ENCODE data around the gene USF3. TPM values are rescaled to one million over a fixed set of nuclear protein-coding genes. Genes with fewer than 3 reads are reported as not detected.
A peak's percentile ranks its signal among the peaks of the same experiment; 100 is the strongest.

USF3 gene
- total and polyA plus RNA-seq, 3 donors from 2014 or later, result 8.6 to 25.4 (median 22.7) TPM

DNA sequence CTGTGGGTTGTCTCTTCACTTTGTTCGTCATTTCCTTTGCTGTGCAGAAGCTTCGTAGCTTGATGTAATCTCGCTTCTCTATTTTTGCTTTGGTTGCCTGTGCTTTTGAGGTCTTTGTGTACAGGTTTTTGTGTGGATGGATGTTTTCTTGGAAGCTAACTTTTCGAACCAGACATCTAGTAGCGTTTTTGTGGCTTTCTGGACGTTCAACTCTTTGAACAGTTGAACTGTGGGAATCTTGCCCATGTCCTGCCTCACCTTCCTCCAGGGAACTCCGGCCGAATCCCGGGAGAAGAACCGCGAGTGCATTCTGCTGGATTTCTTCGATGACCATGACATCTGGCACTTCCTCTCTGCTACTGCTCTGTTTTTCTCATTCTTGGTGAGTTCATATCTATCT lies 70.6 kb downstream of the USF3 start:
- no peaks in the 10 kb centered on the region for H3K4me1 ChIP-seq
- no peak for DNase-seq
- no peak overlapping the region for H3K4me3 ChIP-seq
- no peaks in the 10 kb centered on the region for H3K9me3 ChIP-seq
- no peak for TF ChIP-seq POLR2A (IDR thresholded peaks at IDR 0.05)
- TF ChIP-seq, protein P1, sequence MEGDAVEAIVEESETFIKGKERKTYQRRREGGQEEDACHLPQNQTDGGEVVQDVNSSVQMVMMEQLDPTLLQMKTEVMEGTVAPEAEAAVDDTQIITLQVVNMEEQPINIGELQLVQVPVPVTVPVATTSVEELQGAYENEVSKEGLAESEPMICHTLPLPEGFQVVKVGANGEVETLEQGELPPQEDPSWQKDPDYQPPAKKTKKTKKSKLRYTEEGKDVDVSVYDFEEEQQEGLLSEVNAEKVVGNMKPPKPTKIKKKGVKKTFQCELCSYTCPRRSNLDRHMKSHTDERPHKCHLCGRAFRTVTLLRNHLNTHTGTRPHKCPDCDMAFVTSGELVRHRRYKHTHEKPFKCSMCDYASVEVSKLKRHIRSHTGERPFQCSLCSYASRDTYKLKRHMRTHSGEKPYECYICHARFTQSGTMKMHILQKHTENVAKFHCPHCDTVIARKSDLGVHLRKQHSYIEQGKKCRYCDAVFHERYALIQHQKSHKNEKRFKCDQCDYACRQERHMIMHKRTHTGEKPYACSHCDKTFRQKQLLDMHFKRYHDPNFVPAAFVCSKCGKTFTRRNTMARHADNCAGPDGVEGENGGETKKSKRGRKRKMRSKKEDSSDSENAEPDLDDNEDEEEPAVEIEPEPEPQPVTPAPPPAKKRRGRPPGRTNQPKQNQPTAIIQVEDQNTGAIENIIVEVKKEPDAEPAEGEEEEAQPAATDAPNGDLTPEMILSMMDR (IDR thresholded peaks at IDR 0.05), result no peak
- intact Hi-C loops (cut with DNase I; ENCODE audit: low total_unique reads), result no loop called here
- no peaks in the 10 kb centered on the region for H3K27me3 ChIP-seq
- H3K36me3 ChIP-seq (ENCODE audit: low read depth, missing control alignments), result no peaks in the 10 kb centered on the region
- peak overlapping the region in 1 of 2 donors; percentile 33 for H3K27ac ChIP-seq
- WGBS, 2 donors, result 46 to 61% methylated on average over 12 of the region's 12 CpGs

- Histone ChIP-seq H3K4me3 (no peak overlapping the region), H3K27ac (no peak overlapping the region), H3K36me3 (ENCODE audit: low read depth, missing control alignments) (no peaks in the 10 kb centered on the region), H3K9me3 (no peaks in the 10 kb centered on the region), H3K27me3 (no peaks in the 10 kb centered on the region), H3K4me1 (no peaks in the 10 kb centered on the region)
- intact Hi-C loops (cut with DNase I; ENCODE audit: low total_unique reads), result no loop called here
- 66 to 68% methylated on average over 7 of the region's 7 CpGs for WGBS, 2 donors
- DNase-seq, result no peak
- no peak for TF ChIP-seq POLR2A (IDR thresholded peaks at IDR 0.05)
Observed at GRCh38 chr3:113623811-113624210, 72.6 kb downstream of the USF3 start.

DNA sequence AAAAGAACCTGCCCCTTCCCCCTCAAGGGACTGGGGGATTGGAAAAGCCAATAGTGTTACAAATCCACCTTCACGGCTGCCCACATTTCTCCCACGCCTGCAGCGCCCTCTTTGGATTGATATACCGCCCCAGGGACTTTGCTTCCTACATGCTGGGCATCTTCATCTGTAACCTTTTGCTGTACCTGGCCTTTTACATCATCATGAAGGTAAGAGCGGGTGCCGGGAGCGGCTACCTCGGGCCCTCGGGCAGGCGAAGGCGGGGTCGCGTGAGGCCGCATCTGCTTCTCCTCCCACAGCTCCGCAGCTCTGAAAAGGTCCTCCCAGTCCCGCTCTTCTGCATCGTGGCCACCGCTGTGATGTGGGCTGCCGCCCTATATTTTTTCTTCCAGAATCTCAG lies 73.1 kb downstream of the USF3 start:
- Histone ChIP-seq H3K9me3 (no peaks in the 10 kb centered on the region), H3K27me3 (no peaks in the 10 kb centered on the region), H3K27ac (no peak overlapping the region), H3K4me3 (no peak overlapping the region), H3K4me1 (no peaks in the 10 kb centered on the region), H3K36me3 (ENCODE audit: low read depth, missing control alignments) (no peaks in the 10 kb centered on the region)
- 32 to 38% methylated on average over 19 of the region's 19 CpGs for WGBS, 2 donors
- DNase-seq, result peak; percentile 18
- intact Hi-C loops (cut with DNase I; ENCODE audit: low total_unique reads), result no loop called here
- TF ChIP-seq POLR2A (IDR thresholded peaks at IDR 0.05), result no peak
- TF ChIP-seq, protein P1 (IDR thresholded peaks at IDR 0.05), result no peak

DNA sequence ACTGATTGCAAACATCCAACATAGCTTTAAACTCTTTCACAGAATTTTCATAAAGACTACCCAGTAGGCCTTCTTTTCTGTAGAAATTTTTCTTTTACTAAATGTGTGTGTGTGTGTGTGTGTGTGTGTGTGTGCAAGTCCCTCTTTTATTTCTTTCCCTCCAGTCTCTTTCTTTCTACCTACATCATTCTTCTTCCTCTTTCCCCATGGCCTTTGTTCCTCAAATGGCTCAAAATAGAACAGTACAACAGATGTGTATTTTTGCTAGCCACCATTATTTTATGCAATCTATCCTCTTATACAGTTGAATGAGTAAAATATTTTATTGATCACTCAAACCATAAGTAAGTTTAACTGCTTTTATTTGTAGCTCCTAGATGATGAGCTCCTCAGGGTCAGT lies 76.4 kb downstream of the USF3 start:
- no peaks in the 10 kb centered on the region for H3K27me3 ChIP-seq
- no peak overlapping the region for H3K4me3 ChIP-seq
- DNase-seq, result no peak
- H3K9me3 ChIP-seq, result no peaks in the 10 kb centered on the region
- no peaks in the 10 kb centered on the region for H3K36me3 ChIP-seq (ENCODE audit: low read depth, missing control alignments)
- no peaks in the 10 kb centered on the region for H3K4me1 ChIP-seq
- intact Hi-C loops (cut with DNase I; ENCODE audit: low total_unique reads), result no loop called here
- TF ChIP-seq, protein P1 (IDR thresholded peaks at IDR 0.05), result no peak
- TF ChIP-seq POLR2A (IDR thresholded peaks at IDR 0.05), result no peak
- no peak overlapping the region for H3K27ac ChIP-seq

DNA sequence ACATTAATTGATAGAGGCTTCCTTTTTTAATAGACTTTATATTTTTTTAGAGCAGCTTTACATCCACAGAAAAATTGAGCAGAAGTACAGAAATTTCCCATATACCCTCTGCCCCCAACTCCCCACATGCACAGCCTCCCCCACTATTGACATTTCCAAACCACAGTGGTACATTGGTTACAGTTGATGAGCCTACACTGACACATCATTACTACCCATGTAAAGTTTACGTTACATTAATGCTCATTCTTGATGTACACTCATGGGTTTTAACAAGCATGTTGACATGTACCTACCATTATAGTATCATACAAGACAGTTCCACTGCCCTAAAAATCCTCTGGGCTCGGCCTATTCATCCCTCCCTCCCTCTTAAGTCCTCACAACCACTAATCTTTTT lies 78.7 kb downstream of the USF3 start:
- no peak for TF ChIP-seq POLR2A (IDR thresholded peaks at IDR 0.05)
- TF ChIP-seq, protein P1 (IDR thresholded peaks at IDR 0.05), result no peak
- Histone ChIP-seq H3K9me3 (no peaks in the 10 kb centered on the region), H3K36me3 (ENCODE audit: low read depth, missing control alignments) (no peaks in the 10 kb centered on the region), H3K27ac (no peak overlapping the region), H3K27me3 (no peaks in the 10 kb centered on the region), H3K4me1 (no peaks in the 10 kb centered on the region), H3K4me3 (no peak overlapping the region)
- intact Hi-C loops (cut with DNase I; ENCODE audit: low total_unique reads), result no loop called here
- 94 to 95% methylated on average over 2 of the region's 2 CpGs for WGBS, 2 donors
- DNase-seq, result no peak
